HG02870 (cell line): ENCODE results near the gene CD320.
"Not testable (repeated sequence)": the region's sequence is repeated elsewhere in the genome, so short reads cannot be mapped to it uniquely, and the experiment has no call there.

Experiments
- ATAC-seq: cut with Tn5 transposase; IDR thresholded peaks from one replicate; pipeline ENCODE4 v1.9.1; 2021; ENCODE audit warnings: mild to moderate bottlenecking, moderate library complexity; ENCODE audit not compliant: unreplicated experiment

Gene CD320

DNA sequence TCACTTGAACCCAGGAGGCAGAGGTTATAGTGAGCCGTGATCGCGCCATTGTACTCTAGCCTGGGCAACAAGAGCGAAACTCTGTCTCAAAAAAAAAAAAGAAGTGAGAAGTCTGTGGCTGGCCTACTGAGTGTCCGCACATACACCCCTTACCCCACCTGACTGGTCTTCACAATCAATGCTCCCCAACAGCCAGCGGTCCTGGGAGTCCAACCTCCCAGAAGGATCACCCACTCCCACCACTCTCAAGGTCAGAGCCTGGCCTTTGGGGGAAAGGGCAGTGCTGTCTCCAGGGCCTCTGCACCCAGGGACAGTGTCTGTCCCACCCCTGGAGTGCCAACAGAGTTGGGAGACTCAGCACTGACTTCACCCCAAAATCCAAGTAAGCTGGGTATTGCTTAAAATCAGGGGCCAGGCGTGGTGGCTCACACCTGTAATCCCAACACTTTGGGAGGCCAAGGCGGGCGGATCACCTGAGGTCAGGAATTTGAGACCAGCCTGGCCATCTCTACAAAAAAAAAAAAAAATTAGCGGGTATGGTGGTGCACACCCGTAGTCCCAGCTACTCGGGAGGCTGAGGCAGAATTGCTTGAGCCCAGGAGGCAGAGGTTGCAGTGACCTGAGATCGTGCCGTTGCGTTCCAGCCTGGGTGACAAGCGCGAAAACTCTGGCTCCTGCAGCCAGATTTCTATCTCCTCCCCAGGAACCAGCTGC lies 2.3 kb upstream of the CD320 start:
- ATAC-seq = no peak

DNA sequence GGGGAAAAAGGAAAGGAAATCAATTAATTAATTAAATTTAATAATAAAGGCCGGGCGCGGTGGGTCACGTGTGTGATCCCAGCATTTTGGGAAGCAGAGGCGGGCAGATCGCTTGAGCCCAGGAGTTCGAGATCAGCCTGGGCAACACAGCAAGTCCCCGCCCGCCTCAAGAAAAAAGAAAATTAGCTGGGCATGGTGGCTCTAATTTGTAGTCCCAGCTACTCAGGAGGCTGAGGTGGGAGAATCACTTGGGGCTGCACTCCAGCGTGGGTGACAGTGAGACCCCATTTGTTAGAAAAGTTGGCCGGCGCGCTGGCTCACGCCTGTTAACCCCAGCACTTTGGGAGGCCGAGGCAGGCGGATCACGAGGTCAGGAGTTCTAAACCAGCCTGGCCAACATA lies 733 bp upstream of the CD320 start:
- ATAC-seq = no peak

DNA sequence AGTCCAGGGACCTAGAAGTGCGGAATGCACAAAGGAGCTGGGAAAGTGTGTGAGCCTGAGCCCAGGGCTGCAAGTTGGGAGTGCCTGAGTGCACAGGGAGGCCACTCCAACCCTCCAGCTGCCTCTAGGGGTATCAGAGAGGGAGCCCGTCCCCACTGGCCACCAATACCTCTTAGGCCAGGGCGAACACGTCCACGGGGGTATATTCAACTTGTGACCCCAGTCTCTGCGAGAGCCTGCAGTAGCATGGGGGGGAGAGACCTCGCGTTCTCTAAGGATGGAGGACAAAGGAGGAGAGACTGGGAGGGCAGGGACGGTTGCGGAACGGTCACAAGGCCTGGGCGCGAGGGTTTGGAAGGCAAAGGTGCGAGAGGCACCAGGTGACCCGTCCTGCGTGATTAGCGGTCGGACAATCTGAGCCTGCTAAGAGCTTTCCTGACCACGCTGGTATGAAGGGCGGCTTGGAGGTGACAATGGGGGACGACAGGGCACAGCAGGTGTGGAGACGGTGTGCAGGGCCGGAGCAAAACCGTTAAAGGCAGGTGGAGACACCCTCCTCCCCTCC lies 676 bp downstream of the CD320 start:
- ATAC-seq = no peak

DNA sequence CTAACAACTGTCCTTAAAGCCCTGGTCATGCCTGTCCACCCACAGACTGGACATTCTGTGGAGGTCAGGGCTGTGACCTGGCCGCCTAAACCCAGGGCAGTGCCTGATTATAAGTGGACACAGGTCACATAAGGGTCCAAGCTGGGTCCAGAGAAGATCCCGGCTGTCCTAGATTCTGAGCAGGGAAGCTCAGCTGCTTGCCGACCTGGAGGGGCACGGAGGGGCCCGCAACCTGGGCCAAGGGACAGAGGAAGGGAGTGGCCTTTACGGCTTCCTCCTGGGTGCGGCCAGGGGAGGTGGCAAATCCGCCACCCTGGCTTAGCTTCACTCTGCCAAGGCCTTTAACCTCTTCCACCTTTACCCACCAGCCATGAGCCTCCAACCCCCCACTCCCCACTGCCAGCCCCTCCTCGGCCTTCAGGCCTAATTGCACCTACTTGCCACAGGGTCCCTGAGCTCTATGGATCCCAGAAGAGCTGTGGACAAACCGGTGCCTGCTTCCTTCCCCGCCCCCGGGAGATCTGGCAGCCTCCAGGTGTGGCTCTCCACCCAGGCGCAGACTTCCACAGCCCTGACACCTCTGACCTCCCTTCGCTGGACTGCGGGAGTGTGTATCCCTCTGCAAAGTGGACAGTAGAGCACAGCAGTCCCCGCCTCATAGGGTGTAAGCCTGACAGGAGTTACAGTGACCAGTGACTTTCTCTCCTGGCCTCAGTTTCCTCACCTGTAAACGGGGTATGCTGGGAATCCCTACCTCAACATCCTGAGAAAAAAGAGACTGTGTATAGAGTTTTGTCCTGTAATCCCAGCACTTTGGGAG lies 1.7 kb downstream of the CD320 start:
- no peak for ATAC-seq

DNA sequence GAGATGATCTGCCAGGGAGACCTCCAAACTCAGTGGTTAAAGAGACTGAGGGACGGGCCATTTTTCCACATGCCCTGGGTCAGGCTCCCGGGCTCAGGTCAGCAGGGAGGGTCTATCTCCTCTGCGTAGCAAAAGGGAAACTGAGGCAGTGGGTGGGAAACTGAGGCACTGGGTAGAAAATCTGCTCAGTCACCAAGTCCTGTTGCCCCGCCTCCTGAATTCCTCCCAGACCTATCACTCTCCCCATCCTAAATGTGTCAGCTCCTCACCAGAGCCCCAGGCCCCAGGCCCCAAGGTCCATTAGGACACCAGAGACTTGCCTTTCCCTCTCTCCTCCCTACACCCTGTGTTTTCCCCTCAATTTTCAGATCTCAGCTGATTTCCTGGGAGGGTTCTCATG lies 2.4 kb downstream of the CD320 start:
- ATAC-seq = no peak

DNA sequence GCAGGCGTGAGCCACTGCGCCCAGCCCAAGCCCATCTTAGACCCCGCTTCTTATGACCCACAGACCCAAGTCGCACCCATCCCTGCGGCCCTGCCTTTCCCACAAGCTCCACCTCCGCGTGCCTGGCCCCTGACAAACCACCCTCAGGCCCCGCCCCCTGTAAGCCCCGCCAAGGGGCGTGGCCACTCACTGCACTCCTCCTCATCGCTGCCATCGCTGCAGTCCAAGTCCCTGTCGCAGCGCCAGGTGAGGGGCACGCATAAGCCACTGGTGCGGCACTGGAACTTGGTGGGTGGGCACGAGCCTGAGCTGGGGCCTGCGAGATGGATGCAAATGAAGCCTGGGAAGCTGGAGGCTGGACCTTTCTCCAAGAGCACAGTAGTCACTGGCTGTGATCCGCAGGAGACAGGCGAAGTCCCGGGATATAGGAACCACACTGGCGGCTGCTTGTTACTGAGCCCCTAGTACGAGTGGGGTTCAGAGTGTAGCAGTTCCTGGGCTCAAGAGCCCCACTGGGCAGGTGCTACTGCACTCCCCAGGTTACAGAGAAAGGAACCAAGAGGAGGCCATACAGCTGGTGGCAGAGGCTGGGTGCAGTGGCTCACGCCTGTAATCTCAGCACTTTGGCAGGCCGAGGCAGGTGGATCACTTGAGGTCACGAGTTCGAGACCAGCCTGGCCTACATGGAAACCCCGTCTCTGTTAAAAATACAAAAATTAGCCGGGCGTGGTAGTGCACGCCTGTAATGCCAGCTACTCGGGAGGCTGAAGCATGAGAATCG lies 3.1 kb downstream of the CD320 start:
- no peak for ATAC-seq

DNA sequence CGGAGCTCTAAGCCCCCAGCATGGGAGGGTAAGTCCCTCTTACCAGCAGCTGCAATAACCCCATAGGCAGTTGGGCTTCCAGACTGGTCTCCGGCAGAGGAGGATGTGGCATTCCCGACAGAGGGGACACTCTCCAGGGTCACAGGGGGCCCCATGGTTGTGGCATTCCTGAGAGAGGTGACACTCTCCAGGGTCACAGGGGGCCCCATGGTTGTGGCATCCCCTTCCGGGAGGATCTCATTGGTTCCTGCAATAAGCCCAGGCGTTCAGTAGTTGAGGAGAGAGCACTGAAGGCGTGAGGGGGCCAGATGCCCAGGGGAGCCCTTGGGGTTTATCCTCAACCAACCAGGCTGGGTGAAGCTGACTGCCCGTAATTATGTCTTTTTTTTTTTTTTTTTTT lies 5.4 kb downstream of the CD320 start:
- ATAC-seq = no peak

DNA sequence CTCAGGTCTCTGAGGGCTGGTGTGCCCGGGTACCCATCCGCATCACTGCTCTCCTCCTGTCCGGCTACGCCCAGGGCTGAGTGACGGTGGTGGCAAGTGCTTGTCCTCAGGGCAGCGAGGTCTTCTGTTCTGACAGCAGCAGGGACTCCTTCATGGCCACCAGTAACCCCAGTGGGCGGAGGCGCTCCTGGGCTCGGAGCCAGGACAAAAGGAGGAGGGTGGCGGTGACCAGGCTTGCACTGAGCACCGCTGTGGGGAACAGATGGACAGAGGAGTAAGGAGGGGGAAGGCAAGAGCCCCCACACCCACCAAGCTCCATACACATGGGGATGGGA lies 5.8 kb downstream of the CD320 start:
- no peak for ATAC-seq

DNA sequence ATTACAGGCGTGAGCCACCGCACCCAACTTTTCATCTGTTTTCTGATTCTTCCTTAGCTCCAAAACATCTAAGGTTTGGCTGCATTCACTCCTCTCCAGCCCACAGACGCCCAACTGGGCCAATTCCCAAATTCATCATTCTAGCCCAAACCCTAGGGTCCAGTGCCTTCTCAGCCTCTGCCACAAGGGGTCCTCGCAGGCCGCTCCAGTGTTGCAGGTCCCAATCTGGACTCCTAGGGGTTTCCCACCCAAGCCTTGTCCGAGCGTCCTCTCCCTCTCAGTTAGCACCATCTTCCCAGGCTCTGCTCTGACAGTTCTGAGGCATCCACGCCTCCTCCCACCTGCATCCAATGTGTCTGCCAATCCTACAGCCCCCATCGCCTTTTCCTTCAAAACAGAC lies 16.8 kb downstream of the CD320 start:
- ATAC-seq = not testable (repeated sequence)

DNA sequence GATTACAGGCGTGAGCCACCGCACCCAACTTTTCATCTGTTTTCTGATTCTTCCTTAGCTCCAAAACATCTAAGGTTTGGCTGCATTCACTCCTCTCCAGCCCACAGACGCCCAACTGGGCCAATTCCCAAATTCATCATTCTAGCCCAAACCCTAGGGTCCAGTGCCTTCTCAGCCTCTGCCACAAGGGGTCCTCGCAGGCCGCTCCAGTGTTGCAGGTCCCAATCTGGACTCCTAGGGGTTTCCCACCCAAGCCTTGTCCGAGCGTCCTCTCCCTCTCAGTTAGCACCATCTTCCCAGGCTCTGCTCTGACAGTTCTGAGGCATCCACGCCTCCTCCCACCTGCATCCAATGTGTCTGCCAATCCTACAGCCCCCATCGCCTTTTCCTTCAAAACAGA lies 31.6 kb downstream of the CD320 start:
- ATAC-seq = not testable (repeated sequence)

DNA sequence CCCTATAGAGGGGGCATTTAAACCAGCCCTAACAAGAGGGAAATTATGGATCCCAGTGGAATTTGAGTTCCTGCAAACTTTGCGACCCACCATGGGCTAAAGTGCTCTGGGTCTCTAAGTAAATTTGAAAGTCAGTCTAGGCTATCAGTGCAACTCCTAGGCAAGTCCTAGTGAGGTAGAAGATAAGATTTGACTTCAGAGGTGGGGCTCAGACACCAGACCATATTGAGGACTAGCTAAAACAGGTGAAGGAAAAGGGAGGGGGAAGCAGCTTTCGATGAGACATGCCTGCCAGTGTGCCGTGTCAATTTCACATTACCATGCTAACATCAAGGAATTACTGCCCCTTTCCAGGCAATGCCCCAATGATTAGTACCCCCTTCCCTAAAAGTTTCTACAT lies 38.4 kb downstream of the CD320 start:
- ATAC-seq = no peak

DNA sequence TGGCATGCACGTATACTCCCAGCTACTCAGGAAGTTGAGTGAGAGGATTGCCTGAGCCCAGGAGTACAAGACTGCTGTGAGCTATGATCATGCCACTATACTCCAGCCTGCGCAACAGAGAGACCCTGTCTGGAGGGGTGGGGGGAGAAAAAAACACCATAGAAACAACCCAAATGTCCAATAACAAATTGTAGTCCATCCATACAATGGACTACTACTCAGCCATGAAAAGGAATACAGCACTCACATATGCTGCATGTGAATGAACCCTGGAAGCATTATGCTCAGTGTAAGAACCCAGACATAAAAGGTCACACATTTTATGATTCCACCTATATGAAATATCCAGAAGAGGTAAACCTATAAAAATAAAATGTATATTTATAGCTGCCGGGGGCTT lies 42.3 kb downstream of the CD320 start:
- ATAC-seq = no peak

DNA sequence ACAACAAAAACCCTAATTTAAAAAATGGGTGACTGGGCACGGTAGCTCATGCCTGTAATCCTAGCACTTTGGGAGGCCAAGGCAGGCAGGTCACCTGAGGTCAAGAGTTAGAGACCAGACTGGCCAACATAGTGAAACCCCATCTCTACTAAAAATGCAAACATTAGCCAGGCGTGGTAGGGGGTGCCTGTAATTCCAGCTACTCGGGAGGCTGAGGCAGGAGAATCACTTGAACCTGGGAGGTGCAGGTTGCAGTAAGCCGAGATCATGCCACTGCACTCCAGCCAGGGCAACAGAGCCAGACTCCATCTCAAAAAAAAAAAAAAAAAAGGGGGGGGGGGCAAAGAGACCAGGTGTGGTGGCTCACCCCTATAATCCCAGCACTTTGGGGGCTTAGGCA lies 43.9 kb downstream of the CD320 start:
- ATAC-seq = not testable (repeated sequence)

DNA sequence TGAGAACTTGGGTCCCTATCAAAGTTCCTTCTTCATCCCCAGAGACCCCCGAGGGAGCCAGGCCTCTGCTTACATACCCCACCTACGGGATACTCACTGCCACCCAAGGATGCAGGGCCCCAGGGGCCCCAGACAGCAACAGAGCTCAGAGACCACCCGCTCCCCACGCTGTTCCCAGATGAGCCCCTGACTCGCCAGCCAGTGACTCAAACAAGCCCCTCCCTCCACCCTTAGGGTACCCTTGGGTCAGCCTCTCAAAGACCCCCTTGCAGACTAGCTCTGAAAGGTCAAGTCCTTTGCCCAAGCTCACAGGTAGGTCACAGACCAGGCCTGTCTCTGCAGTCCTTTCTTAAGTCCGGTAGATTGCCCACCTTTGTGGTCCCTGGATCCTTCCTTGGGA lies 45.7 kb downstream of the CD320 start:
- ATAC-seq = no peak

DNA sequence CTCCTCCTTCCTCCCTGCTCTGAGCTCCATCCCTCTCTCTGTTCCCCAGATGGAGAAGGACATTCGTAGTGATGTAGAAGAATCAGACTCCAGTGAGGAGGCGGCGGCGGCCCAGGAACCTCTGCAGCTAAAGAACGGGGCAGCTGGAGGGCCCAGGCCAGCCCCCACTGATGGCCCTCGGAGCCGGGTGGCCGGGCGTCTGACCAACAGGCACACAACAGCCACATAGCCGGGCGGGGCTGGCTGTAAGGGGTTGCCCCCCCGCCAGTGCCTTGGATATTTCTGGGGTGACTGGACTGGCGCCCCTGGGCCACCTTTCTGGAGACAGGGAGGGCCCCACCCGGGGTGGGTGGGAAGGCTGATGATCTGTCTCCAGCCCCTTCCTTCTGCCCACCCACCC lies 46.3 kb downstream of the CD320 start:
- ATAC-seq = no peak

DNA sequence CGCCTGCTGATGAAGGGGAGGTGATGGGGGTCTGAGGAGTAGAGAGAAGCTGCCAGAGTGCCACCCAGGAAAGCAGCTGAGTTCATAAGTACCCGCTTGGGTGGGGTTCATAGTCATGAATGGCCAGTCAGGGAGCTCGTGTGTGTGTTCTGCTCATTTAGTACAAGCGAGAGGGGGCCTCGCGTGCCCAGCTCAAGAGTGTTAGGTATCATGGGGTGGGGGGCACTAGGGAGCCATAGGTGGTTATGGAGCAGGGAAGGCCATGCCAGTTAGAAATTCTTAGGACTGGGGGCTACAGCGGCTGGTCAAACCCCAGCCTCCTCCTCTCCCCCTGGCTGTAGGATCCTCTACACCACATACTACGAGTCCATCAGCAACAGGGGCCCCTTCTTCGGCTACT lies 46.8 kb downstream of the CD320 start:
- ATAC-seq = no peak

DNA sequence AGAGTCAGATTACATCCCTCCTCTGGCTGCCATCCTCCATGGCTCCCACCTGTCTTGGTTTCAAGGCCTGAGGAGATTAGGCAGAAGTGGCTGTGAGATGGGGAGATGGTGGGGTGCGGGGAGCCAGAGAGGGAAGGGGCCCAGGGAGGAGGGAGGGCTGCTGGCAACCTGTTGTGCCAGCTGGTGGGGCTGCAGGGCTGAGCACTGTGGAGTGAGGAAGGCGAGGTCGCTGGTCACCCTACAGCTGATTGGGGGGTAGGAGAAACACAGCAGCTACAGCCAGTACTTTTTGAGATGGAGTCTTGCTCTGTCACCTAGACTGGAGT lies 48.3 kb downstream of the CD320 start:
- no peak for ATAC-seq

DNA sequence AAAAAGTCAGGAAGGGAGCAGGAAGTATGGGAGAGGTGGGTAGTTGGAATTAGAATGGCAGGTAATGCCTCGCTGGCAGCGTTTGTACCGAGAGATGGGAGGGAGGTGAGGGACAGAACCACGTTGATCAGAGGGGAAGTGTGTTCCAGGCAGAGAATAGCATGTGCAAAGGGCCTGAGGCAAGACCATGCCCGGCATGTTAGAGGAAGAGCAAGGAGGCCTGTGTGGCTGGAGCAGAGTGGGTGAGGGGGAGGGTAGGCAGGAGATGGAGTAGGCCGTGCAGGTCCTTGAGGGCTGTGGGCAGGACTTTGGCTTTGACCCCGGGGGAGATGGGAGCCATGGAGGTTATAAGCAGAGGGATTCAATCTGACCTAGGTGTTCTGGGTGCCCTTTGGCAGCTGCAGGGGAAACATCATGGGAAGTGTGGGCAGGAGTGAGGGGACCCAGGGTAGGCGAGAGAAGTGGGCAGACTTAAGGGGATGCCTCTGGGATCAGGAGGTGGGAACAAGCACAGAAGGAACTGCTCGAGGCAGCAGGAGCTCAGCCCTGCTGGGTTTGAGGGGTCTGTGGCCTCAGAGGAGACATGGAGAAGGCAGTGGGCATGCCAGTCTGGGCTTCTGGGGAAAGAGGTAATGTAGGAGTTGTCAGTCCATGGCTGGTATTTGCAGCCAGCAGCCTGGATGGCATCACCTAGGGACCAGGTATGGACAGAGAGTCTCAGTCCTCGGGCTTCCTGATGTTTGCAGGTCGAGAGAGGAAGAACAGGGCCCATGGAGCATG lies 48.8 kb downstream of the CD320 start:
- no peak for ATAC-seq

DNA sequence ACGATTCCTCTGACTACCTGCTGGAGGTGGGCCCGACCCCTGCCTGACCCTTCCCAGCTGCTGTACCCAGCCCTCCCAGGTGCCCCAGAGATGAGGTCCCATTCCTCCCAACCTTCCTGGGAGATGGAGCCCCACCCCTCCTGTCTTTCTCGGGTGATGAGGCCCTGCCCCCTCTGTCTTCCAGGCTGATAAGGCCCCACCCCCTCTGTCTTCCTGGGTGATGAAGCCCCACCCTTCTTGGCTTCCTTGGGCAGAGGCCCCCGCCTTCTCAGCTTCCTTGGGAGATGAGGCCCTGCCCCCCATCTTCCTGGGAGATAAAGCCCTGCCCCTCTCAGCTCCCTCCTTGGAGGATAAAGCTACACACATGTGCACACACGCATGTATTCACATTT lies 51.1 kb downstream of the CD320 start:
- ATAC-seq = no peak

DNA sequence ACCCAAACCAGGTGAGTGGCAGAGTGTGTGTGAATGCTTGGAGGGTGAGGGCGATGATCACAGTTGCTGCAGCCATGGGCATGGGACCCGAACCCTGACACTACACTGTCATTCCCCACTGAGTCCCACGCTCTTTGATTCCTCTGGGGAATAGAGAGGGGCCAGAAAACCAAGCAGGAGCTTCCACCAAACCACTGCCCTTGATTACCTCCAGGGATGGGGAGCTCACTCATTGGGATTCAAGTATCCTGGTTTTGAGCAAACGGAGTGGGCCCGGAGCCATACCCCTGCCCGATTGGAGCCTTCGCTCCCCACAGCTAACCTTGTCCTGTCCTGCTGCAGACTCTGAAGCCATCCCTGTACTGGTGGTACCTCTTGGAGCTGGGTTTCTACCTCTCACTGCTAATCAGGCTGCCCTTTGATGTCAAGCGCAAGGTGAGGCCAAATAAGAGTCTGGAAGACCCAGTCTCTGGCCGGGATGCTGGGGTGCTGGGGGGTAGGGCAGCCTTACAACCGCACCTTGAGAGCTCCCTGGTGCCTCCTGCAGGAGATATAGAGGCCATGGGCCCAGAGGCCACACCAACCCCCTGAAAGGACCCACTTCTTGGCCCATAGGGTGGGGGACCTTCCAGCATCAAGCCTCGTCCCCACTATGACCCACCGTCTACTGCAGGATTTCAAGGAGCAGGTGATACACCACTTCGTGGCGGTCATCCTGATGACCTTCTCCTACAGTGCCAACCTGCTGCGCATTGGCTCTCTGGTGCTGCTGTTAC lies 51.7 kb downstream of the CD320 start:
- ATAC-seq = no peak
